Stimulated activated CD8-positive, alpha-beta memory T cell treated with anti-CD3 and anti-CD28 coated beads, Interleukin-12 subunit alpha, Interleukin-12 subunit beta, amount 100 ng/mL, for 24 hours (primary cell): Measurements from ENCODE around the gene CHRNA3.

Source experiments
- DNase-seq: peaks from one replicate; pipeline ENCODE4 v3.0.0-alpha.2; 2020; ENCODE audit errors: extremely low read depth

The CHRNA3 gene

DNA sequence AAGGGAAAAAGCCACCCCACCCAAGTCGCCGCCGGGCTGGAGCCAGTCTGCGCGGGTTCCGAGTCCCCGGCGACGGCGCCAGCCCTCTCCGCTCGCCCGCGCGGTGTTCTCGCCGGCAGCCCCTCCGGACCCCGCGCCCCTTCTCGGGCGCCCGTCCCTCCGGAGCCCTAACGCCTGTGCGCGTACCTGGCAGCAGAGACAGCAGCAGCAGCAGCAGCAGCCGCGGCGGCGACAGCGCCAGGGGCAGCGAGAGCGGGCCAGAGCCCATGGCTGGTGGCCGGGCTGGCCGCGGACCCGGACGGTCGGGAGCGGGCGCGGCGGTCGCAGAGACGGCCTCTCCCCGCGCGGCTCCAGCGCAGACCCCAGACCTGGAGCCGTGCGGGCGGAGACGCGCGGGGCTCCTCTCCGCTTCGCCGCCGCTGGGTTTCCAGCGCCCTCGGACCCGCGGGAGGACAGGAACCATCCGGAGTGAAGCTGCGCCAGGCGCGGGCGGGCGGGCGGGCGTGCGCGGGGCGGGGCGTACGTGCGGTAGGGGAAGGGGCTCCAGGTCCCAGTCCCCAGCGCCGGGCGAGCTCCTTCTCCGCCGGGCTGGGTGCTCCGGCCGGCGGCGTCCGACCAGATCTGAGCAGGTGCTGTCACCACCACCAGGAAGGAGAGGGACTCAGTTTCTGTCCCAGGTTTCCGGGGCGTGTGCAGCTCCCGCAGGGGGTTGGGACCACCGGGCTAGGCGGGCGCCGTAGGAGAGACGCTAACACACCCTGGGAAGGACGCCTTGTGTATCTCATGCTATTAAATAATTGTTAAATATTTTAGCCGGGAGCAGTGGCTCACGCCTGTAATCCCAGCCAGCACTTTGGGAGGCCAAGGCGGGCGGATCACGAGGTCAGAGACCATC lies at the start of gene CHRNA3:
Gene CHRNA3, minus strand, starts transcription at position 470 of the 895 bp plus-strand sequence. Its CDS starts 202 bp downstream, at position 268.
- no peak for DNase-seq

GRCh38 chr15:78668987-78669386 lies 48.2 kb upstream of the CHRNA3 start:
- DNase-seq: no peak

GRCh38 chr15:78667578-78668236 lies 46.9 kb upstream of the CHRNA3 start:
- no peak for DNase-seq

GRCh38 chr15:78666010-78666409 lies 45.2 kb upstream of the CHRNA3 start:
- DNase-seq: no peak

- no peak for DNase-seq
These were observed 42.9 kb upstream of the CHRNA3 start for GRCh38 chr15:78663703-78664102.

DNA sequence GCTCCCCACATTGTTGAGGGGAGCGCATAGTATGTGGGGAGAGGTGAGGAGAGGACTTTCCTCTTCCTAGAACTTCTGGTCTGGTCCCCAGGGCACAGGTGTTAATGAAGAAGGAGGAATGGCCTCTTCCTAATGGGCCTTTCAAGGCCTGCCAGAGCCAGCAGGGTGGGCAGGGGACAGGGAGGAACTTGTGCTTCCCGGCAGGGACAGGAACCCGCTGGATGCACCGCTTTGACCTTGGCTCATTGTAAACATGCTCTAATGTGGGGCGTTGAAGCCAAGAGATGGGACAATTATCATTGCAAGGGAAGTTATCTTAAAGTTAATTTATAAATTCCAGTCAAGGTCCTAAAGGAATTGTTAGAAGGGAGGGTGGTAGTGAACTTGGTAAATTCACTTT lies 41.2 kb upstream of the CHRNA3 start:
- no peak for DNase-seq

DNA sequence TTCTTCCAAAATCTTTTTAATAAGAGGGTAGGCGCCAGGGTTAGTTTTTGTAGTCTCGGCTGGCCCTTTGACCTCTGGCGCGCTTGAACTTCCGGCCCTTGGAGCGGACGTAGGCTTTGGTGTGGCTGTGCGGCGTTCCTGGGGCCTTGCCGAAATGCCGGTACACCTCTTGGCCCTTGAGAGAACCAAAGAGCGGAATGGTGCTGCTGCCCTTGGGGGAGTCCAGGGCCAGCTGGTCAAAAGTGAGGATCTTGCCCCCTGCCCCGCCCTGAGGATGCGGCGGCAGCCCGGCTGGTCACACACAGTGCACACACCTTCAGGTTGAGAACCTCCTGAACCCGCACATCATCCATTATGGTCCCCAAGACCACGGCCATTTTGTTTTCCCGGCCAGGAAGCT lies 40.2 kb upstream of the CHRNA3 start:
- no peak for DNase-seq

- DNase-seq: no peak
These were observed 39.8 kb upstream of the CHRNA3 start for GRCh38 chr15:78660584-78660983.

DNA sequence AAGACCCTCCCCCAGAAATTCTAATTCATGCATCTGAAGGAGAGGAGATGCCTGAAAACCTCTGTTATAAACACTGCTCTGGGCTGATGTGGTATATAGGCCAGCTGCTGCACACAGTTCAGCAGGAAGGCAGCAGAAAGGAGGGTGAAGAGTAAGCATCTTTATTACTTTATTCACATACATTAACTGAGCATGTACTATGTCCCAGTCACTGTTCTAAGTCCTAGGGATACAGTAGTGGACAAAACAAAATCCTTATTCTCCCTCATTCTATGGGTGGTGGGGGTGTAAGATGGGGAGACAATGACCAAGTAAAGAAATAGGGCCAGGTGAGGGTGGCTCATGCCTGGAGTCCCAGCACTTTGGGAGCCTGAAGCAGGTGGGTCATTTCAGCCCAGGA lies 38.0 kb upstream of the CHRNA3 start:
- DNase-seq: no peak

- DNase-seq: no peak
These were observed 33.5 kb upstream of the CHRNA3 start for GRCh38 chr15:78654272-78654671.

DNA sequence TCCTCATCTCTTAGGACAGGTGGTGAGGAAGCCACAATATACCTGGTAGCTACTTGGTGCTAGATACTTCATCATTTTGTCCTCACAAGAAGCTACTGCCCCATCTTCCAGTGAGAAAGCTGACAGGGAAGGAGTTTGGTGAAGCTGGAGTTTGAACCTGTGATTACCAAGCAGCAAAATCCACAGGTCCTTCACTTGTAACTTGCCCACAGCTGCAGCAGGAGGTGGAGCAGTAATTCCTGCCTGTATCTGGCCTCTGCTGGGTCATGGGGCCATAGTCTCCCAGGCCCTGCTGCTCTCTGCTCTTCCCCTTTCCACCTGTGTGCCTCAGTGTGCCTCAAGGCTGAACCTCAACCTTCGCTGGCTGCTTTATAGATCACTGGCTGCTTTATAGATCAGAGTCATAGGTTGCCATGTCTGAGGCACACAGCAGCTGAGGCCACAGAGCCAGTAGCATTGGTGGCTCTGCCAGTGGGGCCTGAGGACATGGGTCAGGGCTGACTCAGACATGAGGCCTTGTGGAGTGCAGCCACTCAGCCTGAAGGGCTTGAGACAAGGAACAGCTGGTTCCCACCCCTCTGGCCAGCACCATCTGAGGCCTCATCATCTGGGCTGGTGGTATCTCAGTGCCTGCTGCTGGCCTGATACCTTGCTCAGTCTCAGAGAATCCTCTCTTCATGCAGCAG lies 31.3 kb upstream of the CHRNA3 start:
- DNase-seq: no peak

DNA sequence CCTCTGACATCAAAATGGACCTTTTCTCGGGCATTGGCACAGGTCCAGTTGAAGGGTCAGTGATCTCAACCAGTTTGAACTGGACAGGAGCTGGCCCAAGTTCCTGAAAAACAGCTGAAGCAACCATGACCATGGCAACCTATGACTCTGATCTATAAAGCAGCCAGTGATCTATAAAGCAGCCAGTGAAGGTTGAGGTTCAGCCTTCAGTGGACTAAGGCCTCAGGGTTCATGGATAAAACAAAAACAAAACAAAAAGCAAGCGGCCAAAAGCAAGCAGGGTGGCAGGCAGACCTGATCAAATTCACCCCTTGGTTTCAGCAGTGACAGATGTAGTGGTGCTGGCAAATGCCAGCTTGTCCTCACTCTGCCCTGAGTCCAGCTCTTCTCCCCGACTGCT lies 30.2 kb upstream of the CHRNA3 start:
- no peak for DNase-seq

GRCh38 chr15:78650022-78650421 lies 29.2 kb upstream of the CHRNA3 start:
- DNase-seq: no peak

- no peak for DNase-seq
These were observed 24.2 kb upstream of the CHRNA3 start for GRCh38 chr15:78645009-78645408.

- DNase-seq: no peak
These were observed 21.5 kb upstream of the CHRNA3 start for GRCh38 chr15:78642331-78642730.

- DNase-seq: no peak
These were observed 21.0 kb upstream of the CHRNA3 start for GRCh38 chr15:78641749-78642275.

DNA sequence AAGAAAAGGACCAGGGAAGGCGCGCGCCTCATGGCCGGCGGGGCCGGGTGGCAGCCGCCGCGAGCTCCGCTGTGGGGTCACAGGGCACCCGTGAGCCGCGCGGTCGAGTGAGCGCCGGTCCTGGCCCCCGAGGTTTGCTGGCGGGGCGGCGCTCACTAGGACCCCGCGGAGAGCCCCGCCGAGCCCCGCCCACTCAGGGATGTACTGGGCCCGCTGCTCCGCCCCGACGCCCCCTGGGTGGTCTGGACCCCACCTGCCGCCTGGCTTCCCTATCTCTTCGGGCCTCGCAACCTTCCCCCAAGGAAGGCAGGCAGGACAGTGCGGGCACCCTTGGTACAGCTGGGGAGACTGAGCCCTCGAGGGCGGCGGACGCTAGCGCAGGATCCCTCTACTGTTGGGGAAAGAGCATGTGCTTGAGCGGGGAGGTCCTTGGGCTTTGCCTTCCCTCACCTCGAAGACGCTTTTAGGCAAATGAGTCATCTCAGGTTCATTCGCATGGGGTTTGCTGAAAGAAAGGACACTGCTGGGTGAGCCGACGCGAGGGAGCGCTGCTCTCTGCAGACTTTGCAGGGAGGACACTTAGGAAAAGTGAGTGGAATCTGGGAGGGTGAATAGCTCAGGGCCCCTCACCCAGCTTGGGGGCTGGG lies 20.4 kb upstream of the CHRNA3 start, which contains the start of gene CHRNB4:
Gene CHRNB4, minus strand, starts transcription at position 109 of the 647 bp plus-strand sequence. Its CDS starts 77 bp downstream, at position 32.
- no peak for DNase-seq

DNA sequence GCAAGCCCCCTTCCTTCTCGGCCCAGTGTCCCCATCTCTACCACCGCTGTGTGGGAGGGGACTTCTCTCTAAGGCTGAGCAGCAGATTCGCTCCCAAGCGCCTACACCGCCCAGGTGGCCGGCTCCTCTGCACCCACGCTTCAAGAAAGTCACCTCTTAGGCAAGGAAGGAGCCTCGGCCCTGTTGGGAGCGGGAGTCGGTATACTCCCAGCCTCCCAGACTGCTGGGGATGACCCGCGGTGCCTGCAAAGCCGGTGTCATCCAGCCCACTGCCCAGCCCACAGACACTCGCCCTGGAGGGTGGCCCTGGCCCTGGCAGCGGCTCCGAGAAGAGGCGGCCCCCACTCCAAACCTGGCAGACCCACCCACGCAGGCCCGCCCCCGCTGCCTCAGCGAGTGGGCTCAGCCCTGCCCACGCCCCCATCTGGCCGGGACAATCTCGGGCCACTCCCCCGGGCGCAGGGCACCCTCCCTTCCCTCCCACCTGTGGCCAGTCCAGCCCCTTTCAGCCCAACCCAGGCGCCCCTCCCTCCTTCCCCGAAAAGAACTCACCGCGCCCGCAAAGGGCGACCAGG lies 19.8 kb upstream of the CHRNA3 start:
- DNase-seq: no peak

DNA sequence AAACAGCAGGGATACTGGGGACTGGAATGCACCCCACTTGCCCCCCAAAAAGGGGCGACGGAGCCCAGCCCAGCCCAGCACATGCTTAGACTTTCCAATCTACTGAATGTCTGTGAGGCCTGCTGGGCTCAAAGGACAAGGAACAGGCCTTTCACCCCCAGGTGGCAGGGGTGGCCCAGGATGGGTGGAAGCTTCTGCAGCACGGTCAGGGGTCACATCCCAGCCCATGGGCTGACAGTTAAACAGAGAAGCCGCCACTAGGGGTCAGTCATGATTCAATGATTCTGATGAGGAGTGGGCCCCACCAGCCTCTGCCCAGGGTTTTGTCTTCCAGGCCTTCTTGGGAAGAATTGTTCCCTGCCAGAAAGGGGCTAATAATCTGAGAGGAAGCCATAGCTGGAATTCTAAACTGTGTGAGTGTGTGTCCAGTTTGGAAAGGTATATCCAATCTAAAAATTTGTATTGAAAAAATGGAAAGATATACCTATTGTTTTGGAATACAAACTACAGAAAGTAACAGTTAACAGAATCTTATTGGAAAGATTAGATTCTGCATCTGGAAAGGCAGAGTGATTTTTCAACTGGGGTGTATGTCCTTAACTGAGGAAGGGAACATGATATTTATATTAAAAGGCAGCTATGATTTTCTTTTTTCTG lies 18.0 kb upstream of the CHRNA3 start:
- DNase-seq: no peak

DNA sequence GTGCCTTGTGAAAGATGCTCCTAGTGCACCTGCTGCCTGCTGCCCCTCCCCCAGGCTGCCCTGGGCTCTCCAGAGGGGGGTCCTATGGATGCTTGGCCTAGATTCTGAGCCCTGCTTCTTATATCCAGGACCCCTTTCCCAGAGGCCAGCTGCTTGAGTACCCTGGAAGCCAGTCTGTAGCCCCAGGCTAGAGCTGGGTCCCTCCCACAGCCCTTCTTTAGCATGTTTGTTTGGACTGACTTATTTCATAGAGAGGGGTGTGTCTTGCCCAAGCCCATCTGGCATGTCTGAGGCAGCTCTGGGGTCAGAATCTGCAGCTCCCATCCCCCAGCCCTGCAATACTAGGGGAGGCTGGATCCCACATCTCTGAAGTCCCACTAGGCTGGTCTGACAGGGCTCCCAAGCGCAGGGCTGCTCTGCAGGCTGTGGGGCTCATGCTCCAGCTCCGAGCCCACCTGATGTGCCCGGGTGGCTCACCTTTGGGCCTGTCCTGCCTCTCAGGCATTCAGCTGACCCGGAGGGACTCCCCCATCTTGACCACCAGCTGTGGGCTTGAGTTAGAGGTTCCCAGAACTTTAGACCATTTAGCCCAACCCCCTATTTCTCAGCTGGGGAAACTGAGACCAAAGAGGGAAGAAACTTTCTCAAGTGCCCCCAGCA lies 17.1 kb upstream of the CHRNA3 start:
- DNase-seq: no peak
